ENCODE results near the gene PRPF19.

DNA sequence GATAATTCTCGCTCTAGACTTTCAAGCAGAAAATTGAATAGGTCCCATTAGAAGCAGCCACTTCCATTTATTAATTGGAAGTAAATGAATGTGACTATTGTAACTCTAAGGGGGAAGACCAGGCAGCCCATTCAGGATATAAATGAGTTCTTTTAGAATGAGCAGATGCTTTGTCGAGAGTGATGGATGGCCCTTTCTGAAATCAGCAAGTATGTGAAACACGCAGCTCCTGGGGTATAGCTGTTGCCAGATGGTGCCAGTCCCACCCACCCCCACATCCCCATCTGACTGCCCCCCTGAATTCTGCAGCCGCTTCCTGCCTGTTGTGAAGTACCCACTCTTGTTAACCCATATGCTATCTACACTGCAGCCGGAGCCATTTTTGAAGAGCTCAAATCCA is 41.9 kb upstream of the PRPF19 start:
- TF ChIP-seq EZH2 (IDR thresholded peaks at IDR 0.05; ENCODE audit: insufficient read depth, poor library complexity, severe bottlenecking) (no peak), EZH2phosphoT487 (IDR thresholded peaks at IDR 0.05; ENCODE audit: insufficient read depth, low read depth) (no peak)

Measured in GM23248 (cell line).